Suprapubic skin (tissue), 4 donors: ENCODE results near the gene PIWIL4.

Experiments
- POLR2A ChIP-seq, 2 donors: fragments of 450-650 bp; IDR thresholded peaks; one replicate each; pipeline ENCODE4 v1.6.1; 2017; ENCODE audit warnings: antibody characterized with exemption in 2 of 2, mild to moderate bottlenecking in 2 of 2, moderate library complexity in 2 of 2
- POLR2AphosphoS5 ChIP-seq, 3 donors: sonication (generic); formaldehyde crosslinking; IDR thresholded peaks; one replicate each; pipeline ENCODE4 v1.6.1; 2017; ENCODE audit warnings: antibody characterized with exemption in 3 of 3
- TF ChIP-seq, protein P1 (sequence below), 2 donors: fragments of 200-600 bp in 1 of 2; fragments of 450-650 bp in 1 of 2; sonication (generic) in 1 of 2; IDR thresholded peaks; one replicate each; pipeline ENCODE4 v1.5.1; 2016 to 2019; ENCODE audit warnings: antibody characterized with exemption in 2 of 2, mild to moderate bottlenecking in 1 of 2, moderate library complexity in 1 of 2

DNA sequence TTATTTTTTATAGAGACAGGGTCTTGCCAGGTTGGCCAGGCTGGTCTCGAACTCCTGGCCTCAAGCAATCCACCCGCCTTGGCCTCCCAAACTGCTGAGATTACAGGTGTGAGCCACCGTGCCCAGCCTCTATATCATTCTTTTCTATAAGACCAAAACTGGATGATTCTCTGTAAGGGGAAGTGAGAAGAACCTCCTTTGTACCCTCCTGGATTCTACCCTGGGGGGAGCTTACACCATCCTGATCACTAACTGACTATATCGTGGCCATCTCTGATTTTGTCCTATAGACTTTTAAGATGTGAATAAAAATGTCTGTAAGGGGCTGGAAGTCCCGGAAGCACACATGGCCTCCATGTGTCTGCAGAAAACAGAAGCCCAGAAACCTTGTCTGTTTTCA lies 9.1 kb downstream of the PIWIL4 start:
- TF ChIP-seq, protein P1, sequence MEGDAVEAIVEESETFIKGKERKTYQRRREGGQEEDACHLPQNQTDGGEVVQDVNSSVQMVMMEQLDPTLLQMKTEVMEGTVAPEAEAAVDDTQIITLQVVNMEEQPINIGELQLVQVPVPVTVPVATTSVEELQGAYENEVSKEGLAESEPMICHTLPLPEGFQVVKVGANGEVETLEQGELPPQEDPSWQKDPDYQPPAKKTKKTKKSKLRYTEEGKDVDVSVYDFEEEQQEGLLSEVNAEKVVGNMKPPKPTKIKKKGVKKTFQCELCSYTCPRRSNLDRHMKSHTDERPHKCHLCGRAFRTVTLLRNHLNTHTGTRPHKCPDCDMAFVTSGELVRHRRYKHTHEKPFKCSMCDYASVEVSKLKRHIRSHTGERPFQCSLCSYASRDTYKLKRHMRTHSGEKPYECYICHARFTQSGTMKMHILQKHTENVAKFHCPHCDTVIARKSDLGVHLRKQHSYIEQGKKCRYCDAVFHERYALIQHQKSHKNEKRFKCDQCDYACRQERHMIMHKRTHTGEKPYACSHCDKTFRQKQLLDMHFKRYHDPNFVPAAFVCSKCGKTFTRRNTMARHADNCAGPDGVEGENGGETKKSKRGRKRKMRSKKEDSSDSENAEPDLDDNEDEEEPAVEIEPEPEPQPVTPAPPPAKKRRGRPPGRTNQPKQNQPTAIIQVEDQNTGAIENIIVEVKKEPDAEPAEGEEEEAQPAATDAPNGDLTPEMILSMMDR (IDR thresholded peaks at IDR 0.05) = no peak
- TF ChIP-seq POLR2A (IDR thresholded peaks at IDR 0.05) = no peak
- no peak for TF ChIP-seq POLR2AphosphoS5 (IDR thresholded peaks at IDR 0.05)
